H9 (cell line): ENCODE data around the gene CCDC110. TPM values are rescaled to one million over a fixed set of nuclear protein-coding genes. Genes with fewer than 3 reads are reported as not detected.

Experiments
- DNase-seq: peaks from one replicate; pipeline ENCODE4 v3.0.0-alpha.2; 2017
- H2AFZ ChIP-seq: one replicate; pipeline ENCODE4 v1.6.1; 2013; ENCODE audit warnings: mild to moderate bottlenecking, low read length, control low read depth, moderate library complexity
- H2AK5ac ChIP-seq: 2 replicates; pipeline ENCODE4 v1.6.1; 2013; ENCODE audit warnings: low read length, control low read depth, mixed read lengths; ENCODE audit not compliant: insufficient read length
- H2BK120ac ChIP-seq: one replicate; pipeline ENCODE4 v1.6.1; 2013; ENCODE audit warnings: low read depth, mild to moderate bottlenecking, low read length, control low read depth, inconsistent platforms; ENCODE audit not compliant: poor library complexity, severe bottlenecking
- H2BK12ac ChIP-seq: 2 replicates; pipeline ENCODE4 v1.6.1; 2013; ENCODE audit warnings: low read length, control low read depth, mixed read lengths, low read depth; ENCODE audit not compliant: insufficient read length
- H2BK15ac ChIP-seq: 2 replicates; pipeline ENCODE4 v1.6.1; 2013; ENCODE audit warnings: low read depth, low read length, control low read depth
- H2BK20ac ChIP-seq: one replicate; pipeline ENCODE4 v1.6.1; 2013; ENCODE audit warnings: low read depth, mild to moderate bottlenecking, low read length, control low read depth, inconsistent platforms; ENCODE audit not compliant: poor library complexity, severe bottlenecking
- H2BK5ac ChIP-seq: 2 replicates; pipeline ENCODE4 v1.6.1; 2013; ENCODE audit warnings: low read length, control low read depth, mixed read lengths; ENCODE audit not compliant: insufficient read length
- H3K14ac ChIP-seq: 2 replicates; pipeline ENCODE4 v1.6.1; 2013; ENCODE audit warnings: low read length, control low read depth; ENCODE audit not compliant: insufficient read depth
- H3K18ac ChIP-seq: 2 replicates; pipeline ENCODE4 v1.6.1; 2013; ENCODE audit warnings: low read depth, mild to moderate bottlenecking, mixed read lengths, low read length, control low read depth; ENCODE audit not compliant: insufficient read length
- H3K23ac ChIP-seq: 2 replicates; pipeline ENCODE4 v1.6.1; 2013; ENCODE audit warnings: low read length, control low read depth, mixed read lengths, low read depth; ENCODE audit not compliant: insufficient read length
- H3K23me2 ChIP-seq: 2 replicates; pipeline ENCODE4 v1.6.1; 2013; ENCODE audit warnings: low read depth, mild to moderate bottlenecking, mixed read lengths, low read length, control low read depth; ENCODE audit not compliant: insufficient read length, poor library complexity, severe bottlenecking
- H3K27ac ChIP-seq: 2 replicates; pipeline ENCODE4 v1.5.1; 2013; ENCODE audit warnings: low read length, control low read depth, mixed read lengths, low read depth; ENCODE audit not compliant: insufficient read length
- H3K27me3 ChIP-seq: 2 replicates; pipeline ENCODE4 v1.6.1; 2013; ENCODE audit warnings: low read length, control low read depth, inconsistent platforms; ENCODE audit not compliant: insufficient read depth
- H3K4ac ChIP-seq: 2 replicates; pipeline ENCODE4 v1.6.1; 2013; ENCODE audit warnings: low read depth, mild to moderate bottlenecking, control low read depth, inconsistent platforms, low read length, moderate library complexity
- H3K4me1 ChIP-seq: 2 replicates; pipeline ENCODE4 v1.6.1; 2013; ENCODE audit warnings: low read length, control low read depth, inconsistent platforms; ENCODE audit not compliant: insufficient read depth
- H3K4me2 ChIP-seq: 2 replicates; pipeline ENCODE4 v1.6.1; 2013; ENCODE audit warnings: low read length, control low read depth, mixed read lengths; ENCODE audit not compliant: insufficient read length, insufficient read depth
- H3K56ac ChIP-seq: 2 replicates; pipeline ENCODE4 v1.6.1; 2013; ENCODE audit warnings: low read depth, mild to moderate bottlenecking, mixed read lengths, low read length, control low read depth; ENCODE audit not compliant: insufficient read length
- H3K79me1 ChIP-seq: 2 replicates; pipeline ENCODE4 v1.6.1; 2013; ENCODE audit warnings: low read depth, mild to moderate bottlenecking, moderate library complexity, low read length, control low read depth, inconsistent platforms; ENCODE audit not compliant: insufficient read depth, poor library complexity, severe bottlenecking
- H3K79me2 ChIP-seq: 2 replicates; pipeline ENCODE4 v1.6.1; 2013; ENCODE audit warnings: low read length, control low read depth, inconsistent platforms; ENCODE audit not compliant: insufficient read depth
- H3K9ac ChIP-seq: 2 replicates; pipeline ENCODE4 v1.6.1; 2013; ENCODE audit warnings: low read length, control low read depth, mixed read lengths; ENCODE audit not compliant: insufficient read length; ENCODE audit errors: extremely low read depth
- H3K9me3 ChIP-seq: one replicate; pipeline ENCODE4 v1.6.1; 2013; ENCODE audit warnings: low read depth, low read length, inconsistent platforms; ENCODE audit not compliant: control insufficient read depth
- H3T11ph ChIP-seq: one replicate; pipeline ENCODE4 v1.6.1; 2013; ENCODE audit warnings: mild to moderate bottlenecking, low read length, control low read depth, inconsistent platforms
- H4K20me1 ChIP-seq: one replicate; pipeline ENCODE4 v1.6.1; 2013; ENCODE audit not compliant: control insufficient read depth, insufficient read length, insufficient read depth
- H4K5ac ChIP-seq: 2 replicates; pipeline ENCODE4 v1.6.1; 2013; ENCODE audit warnings: low read depth, mild to moderate bottlenecking, mixed read lengths, low read length, control low read depth; ENCODE audit not compliant: insufficient read length
- H4K8ac ChIP-seq: replicated peaks from 2 replicates; pipeline ENCODE4 v1.6.1; 2013; ENCODE audit warnings: low read length, control low read depth, mixed read lengths, low read depth; ENCODE audit not compliant: insufficient read length
- H4K91ac ChIP-seq: 2 replicates; pipeline ENCODE4 v1.6.1; 2013; ENCODE audit warnings: low read depth, mild to moderate bottlenecking, moderate library complexity, mixed read lengths, low read length, control low read depth; ENCODE audit not compliant: insufficient read length
- H3K27ac Mint-ChIP-seq, 3 experiments: 2 replicates in 2 of 3; 3 replicates in 1 of 3; pipeline ENCODE4 v1.8.0; 2020 to 2021; ENCODE audit warnings: mixed read lengths in 3 of 3, mild to moderate bottlenecking in 1 of 3, moderate library complexity in 1 of 3
- H3K27me3 Mint-ChIP-seq: 2 replicates; pipeline ENCODE4 v1.8.0; 2021; ENCODE audit warnings: low read depth, mild to moderate bottlenecking, moderate library complexity, mixed read lengths
- H3K36me3 Mint-ChIP-seq, 3 experiments: 2 replicates in 2 of 3; 3 replicates in 1 of 3; pipeline ENCODE4 v1.8.0; 2020 to 2021; ENCODE audit warnings: low read depth in 3 of 3, mixed read lengths in 3 of 3; ENCODE audit not compliant: insufficient read depth in 1 of 3
- H3K4me1 Mint-ChIP-seq, 2 experiments: 2 replicates each; pipeline ENCODE4 v1.8.0; 2020; ENCODE audit warnings: mixed read lengths in 2 of 2
- H3K4me3 Mint-ChIP-seq, 2 experiments: 2 replicates in 1 of 2; 3 replicates in 1 of 2; pipeline ENCODE4 v1.8.0; 2020 to 2021; ENCODE audit warnings: mild to moderate bottlenecking in 2 of 2, mixed read lengths in 2 of 2, moderate library complexity in 1 of 2
- H3K9me3 Mint-ChIP-seq, 2 experiments: 2 replicates in 1 of 2; 3 replicates in 1 of 2; pipeline ENCODE4 v1.8.0; 2020; ENCODE audit warnings: mild to moderate bottlenecking in 2 of 2, mixed read lengths in 2 of 2, moderate library complexity in 1 of 2
- CTCF ChIP-seq: fragments of 200-600 bp; sonication (generic); conservative IDR thresholded peaks from 3 replicates; pipeline ENCODE4 v1.8.0; 2021; ENCODE audit warnings: antibody characterized with exemption, mild to moderate bottlenecking
- WGBS: extraction: QIAGEN DNeasy Blood & Tissue Kit; methylation state at CpG from one replicate; pipeline ENCODE4 v1.1.7; 2013; ENCODE audit warnings: missing lambda C conversion rate, low lambda C conversion rate, mixed read lengths; ENCODE audit not compliant: insufficient read length; ENCODE audit errors: extremely low coverage; 5-methylcytosine and 5-hydroxymethylcytosine counted together
- total RNA-seq: library from RNA; stranded (reverse); gene quantifications from 2 replicates; pipeline ENCODE4 v1.2.1, GENCODE V29; 2021

The CCDC110 gene
- total RNA-seq, 1 experiment from 2014 or later, result 2.3 TPM

- H2AFZ ChIP-seq, result no peak overlapping the region
- no peak overlapping the region for H3K14ac ChIP-seq
- H3K79me1 ChIP-seq, result no peaks in the 10 kb centered on the region
- peaks cover 3% of the 10 kb centered on the region; the same call in 1 of the 2 replicates for H3K27me3 ChIP-seq
- no CpG with 5 or more reads among the region's 8 CpGs for WGBS
- H3K23me2 ChIP-seq, result peaks cover 12% of the 10 kb centered on the region
- no peak overlapping the region for H2BK120ac ChIP-seq
- H4K5ac ChIP-seq, result no peak overlapping the region
- H3K9ac ChIP-seq, result no peak overlapping the region
- H3K4me2 ChIP-seq, result no peak overlapping the region
- peaks cover 12 to 16% of the 10 kb centered on the region in 2 experiments for H3K4me1 Mint-ChIP-seq
- peaks cover 52% of the 10 kb centered on the region for H3K27me3 Mint-ChIP-seq
- H3K9me3 Mint-ChIP-seq, result no peaks in the 10 kb centered on the region; a peak in 2 of 5 replicates
- H2BK15ac ChIP-seq, result no peak overlapping the region
- no peaks in the 10 kb centered on the region for H3K9me3 ChIP-seq
- no peak overlapping the region for H3K18ac ChIP-seq
- H3K4me3 Mint-ChIP-seq, result no peak overlapping the region
- H3K4ac ChIP-seq, result no peak overlapping the region
- H4K8ac ChIP-seq, result no peak overlapping the region
- H2AK5ac ChIP-seq, result no peak overlapping the region
- H3K23ac ChIP-seq, result no peak overlapping the region
- H3K56ac ChIP-seq, result no peak overlapping the region
- H2BK5ac ChIP-seq, result no peak overlapping the region
- no peaks in the 10 kb centered on the region for H3K79me2 ChIP-seq
- no peaks in the 10 kb centered on the region for H4K20me1 ChIP-seq
- H3K27ac Mint-ChIP-seq, result no peak overlapping the region
- TF ChIP-seq CTCF, result no peak
- no peak overlapping the region for H2BK12ac ChIP-seq
- H4K91ac ChIP-seq, result no peak overlapping the region
- no peak for DNase-seq
- H3T11ph ChIP-seq, result no peak overlapping the region
- H3K27ac ChIP-seq, result no peak overlapping the region
- no peak overlapping the region for H2BK20ac ChIP-seq
- H3K36me3 Mint-ChIP-seq, result no peaks in the 10 kb centered on the region; a peak in 1 of 7 replicates
- H3K4me1 ChIP-seq, result no peaks in the 10 kb centered on the region
These were observed 1.7 kb upstream of the CCDC110 start for GRCh38 chr4:185473247-185473646.
